IMR-90 (cell line): ENCODE results near the gene TRAPPC4. TPM values are rescaled to one million over a fixed set of nuclear protein-coding genes. Genes with fewer than 3 reads are reported as not detected.
"Not testable (repeated sequence)": the region's sequence is repeated elsewhere in the genome, so short reads cannot be mapped to it uniquely, and the experiment has no call there.

Source experiments
- ATAC-seq: fragments of 200-7000 bp; cut with Tn5 transposase; 2 replicates; pipeline ENCODE4 v1.9.1; 2020; ENCODE audit warnings: low read depth, mild to moderate bottlenecking, moderate library complexity
- BruUV-seq: library from RNA; stranded (reverse); fragments of 400-500 nt; replicated peaks from 2 replicates; lab custom pipeline; 2021; lab: Mats Ljungman, UMichigan
- CTCF ChIA-PET: fragments of 300-600 bp; formaldehyde crosslinking; extraction: SDS; loops from one replicate; lab custom pipeline; 2021; ENCODE audit warnings: antibody characterized with exemption; lab: Yijun Ruan, JAX
- POLR2A ChIA-PET: fragments of 300-600 bp; sonication (Branson Sonifier 250); formaldehyde crosslinking; loops from one replicate; lab custom pipeline; 2022; ENCODE audit warnings: antibody characterized with exemption; ENCODE audit not compliant: unreplicated experiment; lab: Charles Lee
- DNase-seq: peaks from one replicate; pipeline ENCODE4 v3.0.0; 2013
- H2AFZ ChIP-seq: replicated peaks from 2 replicates; pipeline ENCODE3; 2013; ENCODE audit warnings: low read length, mild to moderate bottlenecking; ENCODE audit not compliant: poor library complexity
- H2AK5ac ChIP-seq: 2 replicates; pipeline ENCODE4 v1.6.1; 2013; ENCODE audit warnings: low read depth, low read length, inconsistent platforms
- H2AK9ac ChIP-seq: replicated peaks from 2 replicates; pipeline ENCODE3; 2013; ENCODE audit warnings: mild to moderate bottlenecking, low read depth, low read length, moderate library complexity; ENCODE audit not compliant: poor library complexity
- H2BK120ac ChIP-seq: 2 replicates; pipeline ENCODE4 v1.6.1; 2013; ENCODE audit warnings: low read depth, low read length, inconsistent platforms
- H2BK15ac ChIP-seq: 3 replicates; pipeline ENCODE4 v1.6.1; 2013; ENCODE audit warnings: low read depth, low read length, inconsistent platforms
- H2BK20ac ChIP-seq: 2 replicates; pipeline ENCODE4 v1.6.1; 2013; ENCODE audit warnings: low read depth, mild to moderate bottlenecking, inconsistent platforms, low read length, moderate library complexity
- H2BK5ac ChIP-seq: 2 replicates; pipeline ENCODE4 v1.6.1; 2013; ENCODE audit warnings: mild to moderate bottlenecking, low read depth, low read length, inconsistent platforms; ENCODE audit not compliant: poor library complexity, severe bottlenecking
- H3K14ac ChIP-seq: replicated peaks from 2 replicates; pipeline ENCODE4 v1.6.1; 2013; ENCODE audit warnings: low read depth, low read length, inconsistent platforms
- H3K18ac ChIP-seq: 2 replicates; pipeline ENCODE4 v1.6.1; 2013; ENCODE audit warnings: low read depth, low read length, control low read depth
- H3K23ac ChIP-seq: 2 replicates; pipeline ENCODE4 v1.6.1; 2013; ENCODE audit warnings: low read depth, low read length, inconsistent platforms
- H3K27ac ChIP-seq: 2 replicates; pipeline ENCODE4 v1.5.1; 2013; ENCODE audit warnings: mild to moderate bottlenecking, control low read depth, low read length; ENCODE audit not compliant: insufficient read depth
- H3K27me3 ChIP-seq: 2 replicates; pipeline ENCODE4 v1.6.1; 2013; ENCODE audit warnings: low read length; ENCODE audit not compliant: control insufficient read depth, insufficient read depth
- H3K36me3 ChIP-seq: 2 replicates; pipeline ENCODE4 v1.6.1; 2013; ENCODE audit warnings: low read length, mixed read lengths; ENCODE audit not compliant: control insufficient read depth, insufficient read depth
- H3K4ac ChIP-seq: 2 replicates; pipeline ENCODE4 v1.6.1; 2013; ENCODE audit warnings: low read depth, low read length, inconsistent platforms
- H3K4me1 ChIP-seq: 2 replicates; pipeline ENCODE4 v1.6.1; 2013; ENCODE audit warnings: low read length, mixed read lengths; ENCODE audit not compliant: control insufficient read depth, insufficient read depth
- H3K4me2 ChIP-seq: 2 replicates; pipeline ENCODE4 v1.6.1; 2013; ENCODE audit warnings: low read depth, mild to moderate bottlenecking, control low read depth, low read length, moderate library complexity
- H3K4me3 ChIP-seq: 2 replicates; pipeline ENCODE4 v1.5.1; 2013; ENCODE audit warnings: low read depth, mild to moderate bottlenecking, control low read depth, low read length, moderate library complexity; ENCODE audit not compliant: insufficient read depth
- H3K56ac ChIP-seq: 2 replicates; pipeline ENCODE4 v1.6.1; 2013; ENCODE audit warnings: low read length, inconsistent platforms; ENCODE audit not compliant: insufficient read depth; ENCODE audit errors: extremely low read depth
- H3K79me1 ChIP-seq, 2 experiments: 2 replicates each; pipeline ENCODE4 v1.6.1; 2013; ENCODE audit warnings: low read length in 2 of 2, inconsistent platforms in 1 of 2, low read depth in 1 of 2
- H3K9ac ChIP-seq: 2 replicates; pipeline ENCODE4 v1.6.1; 2013; ENCODE audit warnings: low read depth, low read length, control low read depth
- H3K9me1 ChIP-seq: 2 replicates; pipeline ENCODE4 v1.6.1; 2013; ENCODE audit warnings: low read length, inconsistent platforms; ENCODE audit not compliant: insufficient read depth
- H3K9me3 ChIP-seq: 2 replicates; pipeline ENCODE4 v1.6.1; 2013; ENCODE audit warnings: low read length; ENCODE audit not compliant: control insufficient read depth, insufficient read depth
- H4K20me1 ChIP-seq: 2 replicates; pipeline ENCODE4 v1.6.1; 2013; ENCODE audit warnings: low read length, inconsistent platforms; ENCODE audit not compliant: insufficient read depth
- H4K5ac ChIP-seq: 2 replicates; pipeline ENCODE4 v1.6.1; 2013; ENCODE audit warnings: mild to moderate bottlenecking, low read depth, low read length, control low read depth
- H4K8ac ChIP-seq, 2 experiments: 2 replicates each; pipeline ENCODE4 v1.6.1; 2013; ENCODE audit warnings: low read depth in 2 of 2, low read length in 2 of 2, control low read depth in 1 of 2, inconsistent platforms in 1 of 2
- H4K91ac ChIP-seq: 2 replicates; pipeline ENCODE4 v1.6.1; 2013; ENCODE audit warnings: low read depth, low read length, inconsistent platforms; ENCODE audit not compliant: insufficient read depth
- MXI1 ChIP-seq: IDR thresholded peaks from 2 replicates; pipeline ENCODE4 v1.6.1; 2012; ENCODE audit warnings: low read depth, mild to moderate bottlenecking, low read length, moderate library complexity, borderline replicate concordance
- WGBS, 2 experiments: methylation state at CpG; one replicate each; pipeline versions ENCODE4 v1.1.5 to v1.1.7; 2013; ENCODE audit warnings: missing lambda C conversion rate in 2 of 2; ENCODE audit not compliant: insufficient read length in 1 of 2; ENCODE audit errors: extremely low coverage in 2 of 2; 5-methylcytosine and 5-hydroxymethylcytosine counted together
- dilution Hi-C: fragments of 300-500 bp; cut with HindIII; formaldehyde crosslinking; loops from one replicate; pipeline ENCODE4 v1.14.3; 2018; ENCODE audit warnings: low sequenced_read_pairs; ENCODE audit not compliant: unreplicated experiment
- in situ Hi-C: fragments of 300-500 bp; cut with MboI; formaldehyde crosslinking; loops from 3 replicates; pipeline ENCODE4 v1.14.3; 2019; ENCODE audit warnings: low sequenced_read_pairs, inconsistent platforms, mixed read lengths
- intact Hi-C: fragments of 100-400 bp; cut with micrococcal nuclease; formaldehyde crosslinking; loops from 2 replicates; pipeline ENCODE4 v1.10.0; 2022
- polyA plus RNA-seq, 3 experiments: library from polyadenylated mRNA; depleted of rRNA; stranded (reverse); fragments of >200 nt; gene quantifications; 2 replicates each; pipeline ENCODE4 v1.2.3, GENCODE V29; 2012; ENCODE audit warnings: low replicate concordance in 1 of 3
- total RNA-seq: library from RNA; depleted of rRNA; stranded (reverse); fragments of >200 nt; gene quantifications from 2 replicates; pipeline ENCODE4 v1.2.3, GENCODE V29; 2012

TRAPPC4 gene
- total and polyA plus RNA-seq, 2 of the 4 experiments (the other 2 are of a cell fraction): 102 to 162 TPM

GRCh38 chr11:119016216-119017009 lies 2.2 kb upstream of the TRAPPC4 start (continued):
- TF ChIP-seq MXI1: no peak

- H4K20me1 ChIP-seq: peaks cover 37% of the 10 kb centered on the region
- peaks cover 16 to 64% of the 10 kb centered on the region in 2 experiments; a peak in 3 of 4 replicates for H3K79me1 ChIP-seq
- DNase-seq, H3K9me1 ChIP-seq, intact Hi-C loops, ATAC-seq, H2BK120ac ChIP-seq, H2AFZ ChIP-seq, H3K4me1 ChIP-seq, CTCF ChIA-PET, H3K9me3 ChIP-seq, H2BK20ac ChIP-seq, H3K18ac ChIP-seq, POLR2A ChIA-PET, dilution Hi-C loops, H2BK15ac ChIP-seq, BruUV-seq, H3K27me3 ChIP-seq, in situ Hi-C loops: not testable (repeated sequence)
- peak overlapping the region; percentile 90; the same call in 1 of the 2 replicates for H4K91ac ChIP-seq
- peaks cover 34% of the 10 kb centered on the region for H3K36me3 ChIP-seq
- H3K4me2 ChIP-seq: peak overlapping the region; percentile 87
- peak overlapping the region; percentile 70 for H3K56ac ChIP-seq
- H2AK9ac ChIP-seq: peak overlapping the region; percentile 56
- peak overlapping the region; percentile 58; the same call in 1 of the 2 replicates for H4K5ac ChIP-seq
- H3K4ac ChIP-seq: peak overlapping the region; percentile 94
- peak overlapping the region; percentile 92 for H3K14ac ChIP-seq
- WGBS, 2 experiments: 17% methylated on average over 3 of the region's 10 CpGs; no CpG with 5 or more reads in 1 of the 2 experiments
- H3K27ac ChIP-seq: peak overlapping the region; percentile 81
- peak overlapping the region; percentile 77 for H3K23ac ChIP-seq
- H3K4me3 ChIP-seq: peak overlapping the region; percentile 90
- H3K9ac ChIP-seq: peak overlapping the region; percentile 90
- H2BK5ac ChIP-seq: peak overlapping the region; percentile 65
- 0 out of 2 replicates have a peak overlapping the region, but pooled peaks have one; percentile 68 for H2AK5ac ChIP-seq
- peak overlapping the region; percentile 89 to 90 for H4K8ac ChIP-seq
Measured at GRCh38 chr11:119017377-119017776, 1.2 kb upstream of the TRAPPC4 start.
